ENCODE results near the gene LUC7L. TPM values are rescaled to one million over a fixed set of nuclear protein-coding genes. Genes with fewer than 3 reads are reported as not detected.

LUC7L gene
- total RNA-seq, 1 experiment from 2014 or later, result 137 TPM

DNA sequence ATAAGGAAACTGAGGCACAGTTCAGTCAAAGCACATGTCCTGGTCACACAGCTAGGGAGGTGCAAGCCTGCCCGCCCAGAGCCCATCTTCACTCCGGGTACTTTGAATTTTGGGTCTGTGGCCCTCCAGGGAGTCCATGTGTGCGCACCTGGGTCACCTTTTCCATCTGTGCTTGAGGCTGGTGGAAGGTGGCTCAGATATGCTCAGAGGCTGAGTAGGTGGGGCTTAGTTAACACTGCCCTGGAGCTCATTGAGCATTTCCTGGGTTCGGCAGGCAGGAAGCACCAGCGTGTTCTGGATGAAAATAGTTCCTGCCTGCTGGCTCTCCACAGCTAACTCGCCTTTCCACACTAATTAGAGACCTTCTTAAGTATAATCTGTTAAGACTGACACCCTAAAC is 24.6 kb upstream of the LUC7L start:
- no CpG with 5 or more reads among the region's 6 CpGs for WGBS (ENCODE audit: extremely low coverage, insufficient read length, low lambda C conversion rate)
- no peak overlapping the region; a peak in 1 of 7 replicates for H3K27ac Mint-ChIP-seq

More for the DNA sequence above, 24.6 kb upstream of the LUC7L start:
- no peak overlapping the region for H3K27ac ChIP-seq (ENCODE audit: insufficient read length, low read depth, low read length)
- H2BK12ac ChIP-seq (ENCODE audit: insufficient read length, low read depth, low read length), result no peak overlapping the region
- DNase-seq, result no peak
- no peaks in the 10 kb centered on the region for H3K4me1 ChIP-seq (ENCODE audit: insufficient read depth, low read length)
- H4K20me1 ChIP-seq (ENCODE audit: control insufficient read depth, insufficient read depth, insufficient read length), result no peaks in the 10 kb centered on the region
- Mint-ChIP-seq H3K36me3 (ENCODE audit: insufficient read depth in 1 of 3, low read depth in 3 of 3) (peaks cover 12 to 50% (median 44%) of the 10 kb centered on the region in 3 experiments; a peak in 6 of 7 replicates), H3K4me1 (no peaks in the 10 kb centered on the region; a peak in 1 of 4 replicates), H3K27me3 (ENCODE audit: low read depth) (no peaks in the 10 kb centered on the region), H3K4me3 (no peak overlapping the region), H3K9me3 (no peaks in the 10 kb centered on the region)
- H3K4me2 ChIP-seq (ENCODE audit: insufficient read depth, insufficient read length, low read length), result no peak overlapping the region
- H3K9ac ChIP-seq (ENCODE audit: extremely low read depth, insufficient read length, low read length), result no peak overlapping the region
- no peaks in the 10 kb centered on the region for H3K79me2 ChIP-seq (ENCODE audit: insufficient read depth, low read length)
- no peaks in the 10 kb centered on the region for H3K23me2 ChIP-seq (ENCODE audit: insufficient read length, low read depth, low read length, poor library complexity, severe bottlenecking)
- H2BK5ac ChIP-seq (ENCODE audit: insufficient read length, low read length), result no peak overlapping the region
- H3K9me3 ChIP-seq (ENCODE audit: control insufficient read depth, low read depth, low read length), result no peaks in the 10 kb centered on the region
- H4K91ac ChIP-seq (ENCODE audit: insufficient read length, low read depth, low read length), result no peak overlapping the region
- no peak overlapping the region for H2BK20ac ChIP-seq (ENCODE audit: low read depth, low read length, poor library complexity, severe bottlenecking)
- H3K23ac ChIP-seq (ENCODE audit: insufficient read length, low read depth, low read length), result no peak overlapping the region
- TF ChIP-seq, protein P1, sequence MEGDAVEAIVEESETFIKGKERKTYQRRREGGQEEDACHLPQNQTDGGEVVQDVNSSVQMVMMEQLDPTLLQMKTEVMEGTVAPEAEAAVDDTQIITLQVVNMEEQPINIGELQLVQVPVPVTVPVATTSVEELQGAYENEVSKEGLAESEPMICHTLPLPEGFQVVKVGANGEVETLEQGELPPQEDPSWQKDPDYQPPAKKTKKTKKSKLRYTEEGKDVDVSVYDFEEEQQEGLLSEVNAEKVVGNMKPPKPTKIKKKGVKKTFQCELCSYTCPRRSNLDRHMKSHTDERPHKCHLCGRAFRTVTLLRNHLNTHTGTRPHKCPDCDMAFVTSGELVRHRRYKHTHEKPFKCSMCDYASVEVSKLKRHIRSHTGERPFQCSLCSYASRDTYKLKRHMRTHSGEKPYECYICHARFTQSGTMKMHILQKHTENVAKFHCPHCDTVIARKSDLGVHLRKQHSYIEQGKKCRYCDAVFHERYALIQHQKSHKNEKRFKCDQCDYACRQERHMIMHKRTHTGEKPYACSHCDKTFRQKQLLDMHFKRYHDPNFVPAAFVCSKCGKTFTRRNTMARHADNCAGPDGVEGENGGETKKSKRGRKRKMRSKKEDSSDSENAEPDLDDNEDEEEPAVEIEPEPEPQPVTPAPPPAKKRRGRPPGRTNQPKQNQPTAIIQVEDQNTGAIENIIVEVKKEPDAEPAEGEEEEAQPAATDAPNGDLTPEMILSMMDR (conservative IDR thresholded peaks at IDR 0.05), result no peak
- no peaks in the 10 kb centered on the region for H3K79me1 ChIP-seq (ENCODE audit: insufficient read depth, low read depth, low read length, poor library complexity, severe bottlenecking)
- no peak overlapping the region for H4K8ac ChIP-seq (replicated peaks; ENCODE audit: insufficient read length, low read depth, low read length)
- no peaks in the 10 kb centered on the region for H3K27me3 ChIP-seq (ENCODE audit: insufficient read depth, low read length)
- H3T11ph ChIP-seq (ENCODE audit: low read length), result no peak overlapping the region
- H4K5ac ChIP-seq (ENCODE audit: insufficient read length, low read depth, low read length), result no peak overlapping the region
- no peak overlapping the region for H2AK5ac ChIP-seq (ENCODE audit: insufficient read length, low read length)
- no peak overlapping the region for H2AFZ ChIP-seq (ENCODE audit: low read length)
- H3K18ac ChIP-seq (ENCODE audit: insufficient read length, low read depth, low read length), result no peak overlapping the region
- no peak overlapping the region for H2BK120ac ChIP-seq (ENCODE audit: low read depth, low read length, poor library complexity, severe bottlenecking)
- no peak overlapping the region for H3K56ac ChIP-seq (ENCODE audit: insufficient read length, low read depth, low read length)
- H2BK15ac ChIP-seq (ENCODE audit: low read depth, low read length), result no peak overlapping the region
- H3K14ac ChIP-seq (ENCODE audit: insufficient read depth, low read length), result no peak overlapping the region
- H3K4ac ChIP-seq (ENCODE audit: low read depth, low read length), result no peak overlapping the region
